ENCODE data around the gene SSR4. TPM values are rescaled to one million over a fixed set of nuclear protein-coding genes. Genes with fewer than 3 reads are reported as not detected.
A peak's percentile ranks its signal among the peaks of the same experiment; 100 is the strongest.

The SSR4 gene
- polyA plus RNA-seq, 2 of the 4 experiments (the other 2 are of a cell fraction) = 212 to 352 TPM

DNA sequence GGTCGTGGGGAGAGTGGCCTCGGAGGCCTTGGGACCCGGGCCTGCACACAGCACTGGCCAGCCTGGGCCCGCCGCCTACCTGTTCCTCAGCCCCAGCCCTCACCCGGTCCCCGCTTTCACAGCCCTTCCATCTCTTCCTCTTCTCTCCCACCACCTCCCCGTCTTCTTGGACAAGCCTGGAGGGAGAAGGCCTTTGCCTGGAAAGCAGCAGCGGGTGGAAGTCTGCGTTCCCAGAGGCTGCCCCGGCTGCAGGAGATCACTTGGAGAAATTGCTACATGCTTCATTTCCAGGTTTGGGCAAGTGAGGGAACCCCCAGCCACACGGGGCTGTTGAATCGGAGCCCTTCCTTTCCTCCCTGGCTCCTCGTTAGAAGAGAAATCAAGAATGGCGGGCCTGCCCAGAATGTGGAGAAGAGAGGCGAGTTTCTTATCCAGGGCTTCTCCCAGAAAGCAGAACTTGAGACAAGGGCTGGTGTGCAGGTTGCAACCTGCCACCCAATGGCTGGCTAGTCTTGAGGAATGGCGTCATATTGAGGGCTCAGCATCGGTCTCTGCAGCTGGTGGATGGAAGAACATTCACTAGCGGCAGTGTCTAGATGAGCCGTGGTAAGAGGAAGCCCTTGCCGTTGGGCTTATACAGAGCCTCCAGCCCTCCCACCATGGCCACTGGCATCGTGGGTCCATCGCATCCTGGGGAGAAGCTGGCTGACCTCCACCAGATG lies 37.1 kb downstream of the SSR4 start:
- no peak for ATAC-seq
- CTCF ChIA-PET = no interaction called here
- TF ChIP-seq, protein P1, sequence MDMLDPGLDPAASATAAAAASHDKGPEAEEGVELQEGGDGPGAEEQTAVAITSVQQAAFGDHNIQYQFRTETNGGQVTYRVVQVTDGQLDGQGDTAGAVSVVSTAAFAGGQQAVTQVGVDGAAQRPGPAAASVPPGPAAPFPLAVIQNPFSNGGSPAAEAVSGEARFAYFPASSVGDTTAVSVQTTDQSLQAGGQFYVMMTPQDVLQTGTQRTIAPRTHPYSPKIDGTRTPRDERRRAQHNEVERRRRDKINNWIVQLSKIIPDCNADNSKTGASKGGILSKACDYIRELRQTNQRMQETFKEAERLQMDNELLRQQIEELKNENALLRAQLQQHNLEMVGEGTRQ (IDR thresholded peaks at IDR 0.05) = no peak
- TF ChIP-seq ZFP36 (IDR thresholded peaks at IDR 0.05; ENCODE audit: borderline replicate concordance, partially characterized antibody) = no peak

GRCh38 chrX:153832728-153833127 lies 38.3 kb downstream of the SSR4 start:
- no peak for ATAC-seq
- no peak for DNase-seq (ENCODE audit: low read depth in 1 of 2, low spot score in 1 of 2)
- 0 out of 3 replicates have a peak, but pooled peaks cover 8% of the 10 kb centered on the region for H3K4me1 ChIP-seq
- H3K4me2 ChIP-seq = no peak overlapping the region
- H3K27ac ChIP-seq = no peak overlapping the region
- CTCF ChIA-PET = interaction anchor here (0.7 kb wide), 1 partner anchor 113 kb away, joined by 3 read pairs; no protein-coding TSS in a partner anchor
- no CpG with 5 or more reads among the region's 10 CpGs for WGBS (ENCODE audit: missing lambda C conversion rate)
- POLR2A ChIA-PET = no interaction called here
- no peak overlapping the region for H3K4me3 ChIP-seq
- H3K9me3 ChIP-seq = no peaks in the 10 kb centered on the region
- no peak for FAIRE-seq
- no peak for TF ChIP-seq ZC3H11A (IDR thresholded peaks at IDR 0.05)
- TF ChIP-seq REST (IDR thresholded peaks at IDR 0.05) = peak; percentile 63; the same call in 1 of the 2 replicates

More for the DNA sequence above, 37.1 kb downstream of the SSR4 start:
- no peak for FAIRE-seq
- Histone ChIP-seq H3K4me1 (0 out of 3 replicates have a peak, but pooled peaks cover 8% of the 10 kb centered on the region), H3K4me3 (no peak overlapping the region), H3K27ac (no peak overlapping the region), H3K9me3 (no peaks in the 10 kb centered on the region), H3K4me2 (no peak overlapping the region)
- POLR2A ChIA-PET = no interaction called here
- WGBS (ENCODE audit: missing lambda C conversion rate) = 77% methylated on average over 18 of the region's 23 CpGs
- no peak for DNase-seq (ENCODE audit: low read depth in 1 of 2, low spot score in 1 of 2)

DNA sequence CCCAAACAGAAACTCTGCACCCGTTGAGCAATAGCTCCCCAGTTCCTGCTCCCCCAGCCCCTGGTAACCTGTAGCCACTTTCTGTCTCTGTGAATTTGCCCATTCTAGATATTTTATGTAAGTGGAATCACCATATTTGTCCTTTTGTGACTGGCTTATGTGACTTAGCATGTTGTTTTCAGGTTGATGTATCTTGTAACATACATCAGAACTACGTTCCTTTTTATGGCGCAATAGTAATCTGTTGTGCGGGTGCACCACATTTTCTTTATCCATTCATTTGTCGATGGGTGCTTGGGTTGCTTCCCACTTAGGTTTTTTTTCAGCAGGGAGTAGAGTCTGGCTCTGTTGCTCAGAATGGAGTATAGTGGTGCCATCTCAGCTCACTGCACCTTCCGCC lies 42.5 kb downstream of the SSR4 start:
- FAIRE-seq (no peak), ATAC-seq (no peak), DNase-seq (ENCODE audit: low read depth in 1 of 2, low spot score in 1 of 2) (no peak)
- Histone ChIP-seq H3K4me2 (no peak overlapping the region), H3K27ac (no peak overlapping the region), H3K9me3 (no peaks in the 10 kb centered on the region), H3K4me1 (no peaks in the 10 kb centered on the region), H3K4me3 (no peak overlapping the region)
- ChIA-PET CTCF (interaction anchor here (0.9 kb wide), 1 partner anchor 30 kb away, joined by 3 read pairs; no protein-coding TSS in a partner anchor), POLR2A (no interaction called here)
- 73% methylated on average over 6 of the region's 6 CpGs for WGBS (ENCODE audit: missing lambda C conversion rate)
- TF ChIP-seq RCOR1 (IDR thresholded peaks at IDR 0.05; ENCODE audit: low read depth, low read length) (no peak), CEBPB (IDR thresholded peaks at IDR 0.05) (no peak), MAFK (IDR thresholded peaks at IDR 0.05; ENCODE audit: partially characterized antibody) (no peak), NFE2L2 (conservative IDR thresholded peaks at IDR 0.05; ENCODE audit: low read length) (no peak), RFX5 (IDR thresholded peaks at IDR 0.05) (no peak)

DNA sequence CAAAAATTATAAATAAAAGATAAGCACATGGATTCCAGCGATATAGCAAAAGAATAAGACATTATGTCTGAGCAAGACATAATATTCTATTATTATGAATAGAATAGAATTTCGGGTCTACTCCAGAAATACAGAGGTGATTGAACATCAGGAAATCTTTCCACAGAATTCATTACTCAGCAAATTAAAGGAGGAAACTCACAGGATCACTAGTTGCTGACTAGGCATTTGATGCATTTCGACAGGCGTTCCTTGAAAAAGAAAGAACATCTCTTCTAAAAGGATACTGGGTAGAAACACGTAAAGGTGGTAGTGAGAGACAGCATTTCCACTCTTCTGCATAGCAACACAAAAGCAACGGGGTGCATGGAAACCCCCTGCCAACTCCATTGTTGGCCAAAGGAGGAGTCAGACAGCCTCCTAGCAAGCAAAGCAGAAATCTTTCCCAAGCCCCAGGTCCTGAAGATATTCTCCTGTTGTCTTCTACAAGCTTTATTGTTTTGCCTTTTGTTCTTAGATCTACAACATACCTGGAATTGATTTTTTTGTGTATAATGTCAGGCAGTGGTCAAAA lies 50.1 kb downstream of the SSR4 start:
- no peak for DNase-seq (ENCODE audit: low read depth in 1 of 2, low spot score in 1 of 2)
- TF ChIP-seq MAFK (IDR thresholded peaks at IDR 0.05; ENCODE audit: partially characterized antibody) (peak; percentile 97), SMC3 (IDR thresholded peaks at IDR 0.05) (no peak)
- Histone ChIP-seq H3K4me3 (no peak overlapping the region), H3K27ac (no peak overlapping the region), H3K9me3 (no peaks in the 10 kb centered on the region), H3K4me2 (no peak overlapping the region), H3K4me1 (no peaks in the 10 kb centered on the region)
- 17% methylated on average over 6 of the region's 6 CpGs for WGBS (ENCODE audit: missing lambda C conversion rate)
- ChIA-PET POLR2A (no interaction called here), CTCF (interaction anchor here (1.2 kb wide), 1 partner anchor 9 kb away, joined by 3 read pairs; no protein-coding TSS in a partner anchor)
- no peak for FAIRE-seq
- no peak for ATAC-seq

All from A549 (cell line).